GM12873 (cell line): ENCODE results near the gene HGS.

ENCODE experiments used
- CTCF ChIP-seq: IDR thresholded peaks from 2 replicates; pipeline ENCODE4 v1.5.1; 2012; ENCODE audit warnings: low read depth, mild to moderate bottlenecking, moderate library complexity, low read length, control low read depth; ENCODE audit not compliant: insufficient read depth; ENCODE audit errors: missing control alignments

HGS gene

GRCh38 chr17:81651692-81652091 lies 32.1 kb upstream of the HGS start:
- no peak for TF ChIP-seq CTCF

DNA sequence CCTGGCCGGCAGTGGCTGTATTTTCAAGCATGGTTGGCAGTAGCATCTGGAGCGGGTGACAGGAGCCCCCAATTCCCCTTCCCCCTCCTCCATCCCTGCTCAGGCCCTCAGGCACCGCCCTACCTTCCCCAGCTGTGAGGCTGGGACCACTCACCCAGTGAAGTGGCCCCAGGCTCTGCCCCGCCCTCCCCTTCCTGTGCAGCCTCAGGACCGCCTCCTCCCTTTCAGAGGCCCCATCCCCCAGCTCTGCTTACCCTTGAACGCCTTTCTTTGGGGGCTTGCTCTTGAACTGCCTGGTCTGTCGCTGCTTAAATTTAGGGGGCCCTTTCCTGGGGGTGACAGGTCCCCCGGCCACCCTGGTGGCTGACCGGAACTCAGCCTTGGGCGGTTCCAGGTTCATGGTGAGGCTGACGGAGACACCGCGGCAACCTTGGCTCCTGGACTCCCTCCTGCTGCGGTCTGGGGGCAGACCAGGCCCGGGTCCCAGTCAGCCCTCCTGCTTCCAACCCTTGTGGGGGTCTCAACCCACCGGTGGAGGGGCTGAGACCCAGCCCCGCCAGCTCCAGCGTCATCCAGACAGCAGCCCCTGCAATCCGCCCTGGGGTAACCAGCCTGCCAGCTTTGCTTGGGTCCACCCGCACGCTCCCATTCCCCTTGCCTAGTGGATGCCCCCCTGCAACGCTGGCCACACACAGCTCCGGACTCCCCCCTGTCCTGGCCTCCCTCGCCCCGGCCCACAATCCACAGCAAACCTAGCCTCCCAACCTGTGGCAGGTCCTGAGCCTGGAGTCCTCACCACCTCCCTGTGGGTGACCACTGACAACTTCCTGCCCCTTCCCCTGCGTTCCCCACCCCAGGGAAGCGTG lies 30.7 kb upstream of the HGS start:
- no peak for TF ChIP-seq CTCF

GRCh38 chr17:81655378-81656117 lies 28.3 kb upstream of the HGS start:
- TF ChIP-seq CTCF = no peak

- TF ChIP-seq CTCF = no peak
These were observed 27.6 kb upstream of the HGS start, which contains the start of gene PDE6G for GRCh38 chr17:81656118-81656743. PDE6G (minus strand) TSS chr17:81656542; CDS start chr17:81653305, 3,237 bp downstream.

- no peak for TF ChIP-seq CTCF
These were observed 27.0 kb upstream of the HGS start for GRCh38 chr17:81656835-81657234.

DNA sequence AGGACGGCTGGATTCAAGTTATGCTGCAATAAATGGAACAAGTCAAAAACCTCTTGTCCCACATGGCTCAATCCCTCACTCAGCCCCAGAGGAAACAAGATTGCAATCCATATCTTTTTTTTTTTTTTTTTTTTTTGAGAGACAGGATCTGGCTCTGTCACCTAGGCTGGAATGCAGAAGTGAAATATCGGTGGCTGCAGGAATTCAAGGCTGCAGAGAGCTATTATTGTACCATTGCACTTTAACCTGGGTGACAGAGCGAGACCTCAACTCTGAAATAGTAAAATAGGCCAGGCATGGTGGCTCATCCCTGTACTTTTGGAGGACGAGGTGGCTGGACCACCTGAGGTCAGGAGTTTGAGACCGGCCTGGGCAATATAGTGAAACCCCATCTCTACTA lies 24.8 kb upstream of the HGS start:
- TF ChIP-seq CTCF = no peak

- TF ChIP-seq CTCF = no peak
These were observed 23.4 kb upstream of the HGS start for GRCh38 chr17:81660441-81660840.
